PC-9 (cell line): ENCODE data around the gene TBC1D8.

Source experiments
- EZH2 ChIP-seq: fragments of 200-600 bp; sonication (generic); IDR thresholded peaks from 2 replicates; pipeline ENCODE4 v1.8.0; 2017; ENCODE audit warnings: antibody characterized with exemption, low read depth
- TF ChIP-seq, protein P1 (sequence below): fragments of 200-600 bp; sonication (generic); conservative IDR thresholded peaks from 2 replicates; pipeline ENCODE4 v1.6.1; 2017; ENCODE audit warnings: mixed run types, antibody characterized with exemption, mild to moderate bottlenecking, moderate library complexity

DNA sequence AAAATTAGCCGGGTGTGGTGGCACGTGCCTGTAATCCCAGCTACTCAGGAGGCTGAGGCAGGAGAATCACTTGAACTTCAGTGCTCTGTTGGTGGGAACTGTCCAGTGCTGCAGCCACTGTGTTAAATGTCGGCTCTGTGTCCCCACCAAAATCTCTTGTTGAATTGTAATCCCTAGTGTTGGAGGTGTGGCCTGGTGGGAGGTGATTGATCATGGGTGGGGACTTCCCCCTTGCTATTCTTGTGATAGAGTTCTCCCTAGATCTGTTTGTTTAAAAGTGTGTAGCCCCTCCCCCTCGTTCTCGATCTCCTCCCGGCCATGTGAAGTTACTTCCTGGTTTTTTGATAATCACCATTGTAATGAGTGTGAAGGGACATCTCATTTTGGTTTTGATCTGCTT, 158.9 kb downstream of the TBC1D8 start:
- TF ChIP-seq, protein P1, sequence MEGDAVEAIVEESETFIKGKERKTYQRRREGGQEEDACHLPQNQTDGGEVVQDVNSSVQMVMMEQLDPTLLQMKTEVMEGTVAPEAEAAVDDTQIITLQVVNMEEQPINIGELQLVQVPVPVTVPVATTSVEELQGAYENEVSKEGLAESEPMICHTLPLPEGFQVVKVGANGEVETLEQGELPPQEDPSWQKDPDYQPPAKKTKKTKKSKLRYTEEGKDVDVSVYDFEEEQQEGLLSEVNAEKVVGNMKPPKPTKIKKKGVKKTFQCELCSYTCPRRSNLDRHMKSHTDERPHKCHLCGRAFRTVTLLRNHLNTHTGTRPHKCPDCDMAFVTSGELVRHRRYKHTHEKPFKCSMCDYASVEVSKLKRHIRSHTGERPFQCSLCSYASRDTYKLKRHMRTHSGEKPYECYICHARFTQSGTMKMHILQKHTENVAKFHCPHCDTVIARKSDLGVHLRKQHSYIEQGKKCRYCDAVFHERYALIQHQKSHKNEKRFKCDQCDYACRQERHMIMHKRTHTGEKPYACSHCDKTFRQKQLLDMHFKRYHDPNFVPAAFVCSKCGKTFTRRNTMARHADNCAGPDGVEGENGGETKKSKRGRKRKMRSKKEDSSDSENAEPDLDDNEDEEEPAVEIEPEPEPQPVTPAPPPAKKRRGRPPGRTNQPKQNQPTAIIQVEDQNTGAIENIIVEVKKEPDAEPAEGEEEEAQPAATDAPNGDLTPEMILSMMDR: no peak
- no peak for TF ChIP-seq EZH2
